Right lobe of liver (tissue), 6 donors: ENCODE measurements around the gene NCLN. TPM values are rescaled to one million over a fixed set of nuclear protein-coding genes. Genes with fewer than 3 reads are reported as not detected.

Source experiments
- ATAC-seq, 4 donors: fragments of 200-7000 bp; cut with Tn5 transposase; one replicate each; pipeline ENCODE4 v1.9.1; 2020; ENCODE audit warnings: mild to moderate bottlenecking in 4 of 4, moderate library complexity in 4 of 4
- DNase-seq, 3 donors: peaks; one replicate each; pipeline ENCODE4 v3.0.0-alpha.2; 2020
- H3K27ac ChIP-seq, 3 donors: fragments of 200-600 bp; one replicate each; pipeline ENCODE4 v1.8.0; 2022
- H3K27me3 ChIP-seq, 2 donors: fragments of 200-600 bp; one replicate each; pipeline ENCODE4 v1.8.0; 2022
- H3K36me3 ChIP-seq, 4 donors: fragments of 200-600 bp; sonication (generic) in 1 of 4; one replicate each; pipeline versions ENCODE4 v1.5.1 to v1.8.0; 2017 to 2022; ENCODE audit warnings: control low read depth in 1 of 4
- H3K4me1 ChIP-seq, 4 donors: fragments of 200-600 bp; sonication (generic) in 1 of 4; one replicate each; pipeline versions ENCODE4 v1.5.1 to v1.8.0; 2017 to 2022; ENCODE audit warnings: control low read depth in 1 of 4
- H3K4me3 ChIP-seq, 3 donors: fragments of 200-600 bp; one replicate each; pipeline ENCODE4 v1.8.0; 2022
- H3K9me3 ChIP-seq, 4 donors: fragments of 200-600 bp; sonication (generic) in 1 of 4; one replicate each; pipeline versions ENCODE4 v1.5.1 to v1.8.0; 2017 to 2022; ENCODE audit warnings: control low read depth in 1 of 4
- CTCF ChIP-seq, 4 donors: fragments of 200-600 bp in 3 of 4; fragments of 450-650 bp in 1 of 4; IDR thresholded peaks; one replicate each; pipeline versions ENCODE4 v1.5.1 to v1.8.0; 2016 to 2022; ENCODE audit warnings: antibody characterized with exemption in 4 of 4, mild to moderate bottlenecking in 2 of 4
- POLR2A ChIP-seq: fragments of 450-650 bp; IDR thresholded peaks from one replicate; pipeline ENCODE4 v1.6.1; 2017; ENCODE audit warnings: antibody characterized with exemption, mild to moderate bottlenecking
- WGBS: methylation state at CpG from one replicate; pipeline ENCODE4 v1.1.6; 2018; ENCODE audit warnings: low coverage, low lambda C conversion rate; ENCODE audit not compliant: insufficient coverage; ENCODE audit errors: missing lambda C conversion rate; 5-methylcytosine and 5-hydroxymethylcytosine counted together
- intact Hi-C, 2 donors: fragments of 100-400 bp; cut with DNase I; formaldehyde crosslinking; loops; one replicate each; pipeline versions ENCODE4 v1.11.2 to v1.14.1; 2022
- total RNA-seq, 6 experiments: library from RNA; depleted of rRNA in 2 of 6; stranded (reverse); fragments of >200 nt in 2 of 6; fragmentation: NEBNext Ultra II Directional in 3 of 6; extraction: Animal tissue kit (Norgen Biotek cat#: 25700) in 3 of 6; gene quantifications; one replicate each; pipeline versions ENCODE4 v1.1.0 to v1.2.4, GENCODE V29; 2016 to 2023
- donor health status: DM: no; HTN: yes; CAD: no.
- donor health status: DM: no; HTN: no; CAD: no.
- donor health status: DM: no; HTN: no; CAD: no.
- donor health status: DM: no; HTN: yes; CAD: no.
- donor health status: DM: no; HTN: yes; CAD: no.

NCLN gene
- total RNA-seq, 6 experiments from 2014 or later, result 32.0 to 59.9 (median 40.4) TPM

GRCh38 chr19:3253270-3253669 lies 67.5 kb downstream of the NCLN start:
- 0% methylated on average over 1 of the region's 3 CpGs for WGBS

GRCh38 chr19:3254520-3254919 lies 68.8 kb downstream of the NCLN start:
- no peak for ATAC-seq
- H3K27ac ChIP-seq, result no peak overlapping the region
- no peaks in the 10 kb centered on the region for H3K4me1 ChIP-seq
- intact Hi-C loops, result no loop called here
- TF ChIP-seq POLR2A (no peak), CTCF (IDR thresholded peaks at IDR 0.05) (no peak)
- no peaks in the 10 kb centered on the region for H3K9me3 ChIP-seq
- no peaks in the 10 kb centered on the region for H3K36me3 ChIP-seq
- H3K4me3 ChIP-seq, result no peak overlapping the region
- no peak for DNase-seq
- H3K27me3 ChIP-seq, result no peaks in the 10 kb centered on the region

More at GRCh38 chr19:3253270-3253669, 67.5 kb downstream of the NCLN start:
- Histone ChIP-seq H3K27me3 (no peaks in the 10 kb centered on the region), H3K9me3 (no peaks in the 10 kb centered on the region), H3K36me3 (no peaks in the 10 kb centered on the region), H3K27ac (no peak overlapping the region), H3K4me1 (no peaks in the 10 kb centered on the region), H3K4me3 (no peak overlapping the region)
- ATAC-seq (no peak), DNase-seq (no peak)
- no peak for TF ChIP-seq POLR2A
- TF ChIP-seq CTCF (IDR thresholded peaks at IDR 0.05), result no peak
- intact Hi-C loops, result no loop called here

GRCh38 chr19:3257071-3257470 lies 71.3 kb downstream of the NCLN start:
- no peaks in the 10 kb centered on the region for H3K27me3 ChIP-seq
- TF ChIP-seq CTCF (IDR thresholded peaks at IDR 0.05) (no peak), POLR2A (no peak)
- DNase-seq (no peak), ATAC-seq (no peak)
- no peaks in the 10 kb centered on the region for H3K4me1 ChIP-seq
- intact Hi-C loops, result no loop called here
- no peaks in the 10 kb centered on the region for H3K9me3 ChIP-seq
- no peak overlapping the region for H3K4me3 ChIP-seq
- no peak overlapping the region for H3K27ac ChIP-seq
- no peaks in the 10 kb centered on the region for H3K36me3 ChIP-seq
- 50% methylated on average over 7 of the region's 8 CpGs for WGBS

Other genes with a start within 250 kb of the NCLN start
- 1 to 10 TPM; 1.1 to 1.5 (median 1.3) TPM for gene ZNF77, start 241.0 kb upstream of the NCLN start, total RNA-seq
- gene TLE6, start 208.4 kb upstream of the NCLN start, total RNA-seq, result 1 to 10 TPM; 2.3 to 8.9 (median 4.6) TPM
- 10 to 100 TPM in 2 of 6 experiments, 1 to 10 TPM in 4; 6.1 to 20.6 (median 9.3) TPM for gene TLE2, start 156.7 kb upstream of the NCLN start, total RNA-seq
- 100 to 1,000 TPM; 119 to 198 (median 152) TPM for gene TLE5, start 123.4 kb upstream of the NCLN start, total RNA-seq
- gene GNA11, start 91.6 kb upstream of the NCLN start, total RNA-seq, result 10 to 100 TPM; 19.5 to 28.0 (median 22.4) TPM
- gene GNA15, start 49.9 kb upstream of the NCLN start, total RNA-seq, result 1 to 10 TPM in 2 of 6 experiments, under 1 TPM in 4; 0.31 to 3.9 (median 0.83) TPM
- 1 to 10 TPM in 3 of 6 experiments, under 1 TPM in 3; 0.53 to 2.2 (median 0.97) TPM for gene S1PR4, start 7.2 kb upstream of the NCLN start, total RNA-seq
- 1 to 10 TPM in 1 of 6 experiments, under 1 TPM in 5; 0.07 to 1.6 (median 0.34) TPM for gene CELF5, start 38.7 kb downstream of the NCLN start, total RNA-seq
- gene NFIC, start 180.7 kb downstream of the NCLN start, total RNA-seq, result 100 to 1,000 TPM in 4 of 6 experiments, 10 to 100 TPM in 2; 94.6 to 168 (median 120) TPM